Activated CD8-positive, alpha-beta T cell treated with anti-CD3 and anti-CD28 coated beads for 36 hours (primary cell): ENCODE results near the gene IMPG2. TPM values are rescaled to one million over a fixed set of nuclear protein-coding genes. Genes with fewer than 3 reads are reported as not detected.
A peak's percentile ranks its signal among the peaks of the same experiment; 100 is the strongest.

Source experiments
- ATAC-seq: fragments of 200-7000 bp; cut with Tn5 transposase; one replicate; pipeline ENCODE4 v1.10.0; 2021; ENCODE audit warnings: mild to moderate bottlenecking, moderate library complexity
- CTCF ChIA-PET: fragments of 350-600 bp; sonication (Branson Sonifier 250); formaldehyde crosslinking; loops from one replicate; lab custom pipeline; 2021; ENCODE audit warnings: antibody characterized with exemption; lab: Charles Lee
- POLR2A ChIA-PET: fragments of 350-600 bp; sonication (Branson Sonifier 250); formaldehyde crosslinking; loops from one replicate; lab custom pipeline; 2021; ENCODE audit warnings: antibody characterized with exemption; lab: Charles Lee
- DNase-seq: peaks from one replicate; pipeline ENCODE4 v3.0.0-alpha.2; 2020
- H3K27ac Mint-ChIP-seq: one replicate; pipeline ENCODE4 v1.8.0; 2021; ENCODE audit warnings: mild to moderate bottlenecking, mixed read lengths
- H3K27me3 Mint-ChIP-seq: one replicate; pipeline ENCODE4 v1.8.0; 2021; ENCODE audit warnings: mixed read lengths
- H3K36me3 Mint-ChIP-seq: one replicate; pipeline ENCODE4 v1.8.0; 2021; ENCODE audit warnings: low read depth, mixed read lengths
- H3K4me1 Mint-ChIP-seq: one replicate; pipeline ENCODE4 v1.8.0; 2021; ENCODE audit warnings: low read depth, mixed read lengths
- H3K4me3 Mint-ChIP-seq: one replicate; pipeline ENCODE4 v1.8.0; 2021; ENCODE audit warnings: mild to moderate bottlenecking, moderate library complexity, mixed read lengths
- H3K9me3 Mint-ChIP-seq: one replicate; pipeline ENCODE4 v1.8.0; 2021; ENCODE audit warnings: mixed read lengths
- intact Hi-C: fragments of 100-400 bp; cut with micrococcal nuclease; formaldehyde crosslinking; loops from one replicate; pipeline ENCODE4 v1.10.0; 2022
- total RNA-seq, 2 experiments: library from RNA; stranded (reverse); gene quantifications; one replicate each; pipeline ENCODE4 v1.2.3, GENCODE V29; 2021
- TF ChIP-seq, protein P1 (sequence below): fragments of 200-600 bp; IDR thresholded peaks from one replicate; pipeline ENCODE4 v1.8.0; 2022; ENCODE audit warnings: antibody characterized with exemption, mild to moderate bottlenecking

The IMPG2 gene
- total RNA-seq, 2 experiments from 2014 or later: 0.13 to 0.14 TPM

GRCh38 chr3:101179637-101180036, 140.7 kb downstream of the IMPG2 start:
- H3K4me1 Mint-ChIP-seq: no peaks in the 10 kb centered on the region
- ATAC-seq: no peak
- H3K27ac Mint-ChIP-seq: no peak overlapping the region
- TF ChIP-seq, protein P1, sequence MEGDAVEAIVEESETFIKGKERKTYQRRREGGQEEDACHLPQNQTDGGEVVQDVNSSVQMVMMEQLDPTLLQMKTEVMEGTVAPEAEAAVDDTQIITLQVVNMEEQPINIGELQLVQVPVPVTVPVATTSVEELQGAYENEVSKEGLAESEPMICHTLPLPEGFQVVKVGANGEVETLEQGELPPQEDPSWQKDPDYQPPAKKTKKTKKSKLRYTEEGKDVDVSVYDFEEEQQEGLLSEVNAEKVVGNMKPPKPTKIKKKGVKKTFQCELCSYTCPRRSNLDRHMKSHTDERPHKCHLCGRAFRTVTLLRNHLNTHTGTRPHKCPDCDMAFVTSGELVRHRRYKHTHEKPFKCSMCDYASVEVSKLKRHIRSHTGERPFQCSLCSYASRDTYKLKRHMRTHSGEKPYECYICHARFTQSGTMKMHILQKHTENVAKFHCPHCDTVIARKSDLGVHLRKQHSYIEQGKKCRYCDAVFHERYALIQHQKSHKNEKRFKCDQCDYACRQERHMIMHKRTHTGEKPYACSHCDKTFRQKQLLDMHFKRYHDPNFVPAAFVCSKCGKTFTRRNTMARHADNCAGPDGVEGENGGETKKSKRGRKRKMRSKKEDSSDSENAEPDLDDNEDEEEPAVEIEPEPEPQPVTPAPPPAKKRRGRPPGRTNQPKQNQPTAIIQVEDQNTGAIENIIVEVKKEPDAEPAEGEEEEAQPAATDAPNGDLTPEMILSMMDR: no peak
- no peak for DNase-seq
- POLR2A ChIA-PET: no interaction called here
- no peak overlapping the region for H3K4me3 Mint-ChIP-seq
- peaks cover 1% of the 10 kb centered on the region for H3K9me3 Mint-ChIP-seq
- intact Hi-C loops: no loop called here
- H3K27me3 Mint-ChIP-seq: peaks cover 5% of the 10 kb centered on the region
- no peaks in the 10 kb centered on the region for H3K36me3 Mint-ChIP-seq
- CTCF ChIA-PET: no interaction called here

- DNase-seq (no peak), ATAC-seq (peak; percentile 60)
- no peaks in the 10 kb centered on the region for H3K36me3 Mint-ChIP-seq
- intact Hi-C loops: no loop called here
- no peak overlapping the region for H3K27ac Mint-ChIP-seq
- H3K4me3 Mint-ChIP-seq: no peak overlapping the region
- peaks cover 1% of the 10 kb centered on the region for H3K9me3 Mint-ChIP-seq
- ChIA-PET CTCF (no interaction called here), POLR2A (no interaction called here)
- H3K4me1 Mint-ChIP-seq: no peaks in the 10 kb centered on the region
- peaks cover 5% of the 10 kb centered on the region for H3K27me3 Mint-ChIP-seq
- TF ChIP-seq, protein P1: no peak
Measured at GRCh38 chr3:101177577-101177976, 142.8 kb downstream of the IMPG2 start.

Other genes starting within 250 kb of the IMPG2 start
- 10 to 100 TPM in 1 of 2 experiments, 1 to 10 TPM in 1; 9.6 to 11.4 TPM for gene SENP7, start 192.6 kb upstream of the IMPG2 start, total RNA-seq
- 10 to 100 TPM; 45.8 to 49.4 TPM for gene TRMT10C, start 241.3 kb upstream of the IMPG2 start, total RNA-seq